Neuronal stem cell (in vitro differentiated cells): ENCODE results near the gene MAML2.

Experiments
- DNase-seq: peaks from one replicate; pipeline ENCODE4 v3.0.0-alpha.2; 2013; ENCODE audit warnings: low spot score
- H2AFZ ChIP-seq: one replicate; pipeline ENCODE4 v1.6.1; 2013; ENCODE audit warnings: mild to moderate bottlenecking, low read length, inconsistent platforms
- H2AK5ac ChIP-seq: 2 replicates; pipeline ENCODE4 v1.6.1; 2013; ENCODE audit warnings: low read depth, mild to moderate bottlenecking, inconsistent platforms, low read length, moderate library complexity, mixed read lengths
- H2BK120ac ChIP-seq: 2 replicates; pipeline ENCODE4 v1.6.1; 2013; ENCODE audit warnings: low read depth, mild to moderate bottlenecking, inconsistent platforms, low read length, moderate library complexity, mixed read lengths
- H2BK12ac ChIP-seq: one replicate; pipeline ENCODE4 v1.6.1; 2013; ENCODE audit warnings: low read length, inconsistent platforms
- H2BK15ac ChIP-seq: 2 replicates; pipeline ENCODE4 v1.6.1; 2013; ENCODE audit warnings: mild to moderate bottlenecking, low read length, inconsistent platforms, mixed read lengths
- H2BK5ac ChIP-seq: one replicate; pipeline ENCODE4 v1.6.1; 2013; ENCODE audit warnings: inconsistent platforms, mild to moderate bottlenecking, low read length, moderate library complexity
- H3K14ac ChIP-seq: one replicate; pipeline ENCODE4 v1.6.1; 2013; ENCODE audit warnings: low read length, inconsistent platforms
- H3K18ac ChIP-seq: 2 replicates; pipeline ENCODE4 v1.6.1; 2013; ENCODE audit warnings: low read length, inconsistent platforms
- H3K23ac ChIP-seq: 2 replicates; pipeline ENCODE4 v1.6.1; 2013; ENCODE audit warnings: low read depth, mild to moderate bottlenecking, mixed read lengths, low read length, inconsistent platforms; ENCODE audit not compliant: poor library complexity
- H3K27ac ChIP-seq: replicated peaks from 3 replicates; pipeline ENCODE4 v1.5.1; 2013; ENCODE audit warnings: low read length, inconsistent platforms
- H3K27me3 ChIP-seq, 3 experiments: 2 replicates each; pipeline ENCODE4 v1.6.1; 2013; ENCODE audit warnings: low read length in 3 of 3, mild to moderate bottlenecking in 2 of 3, inconsistent platforms in 1 of 3, low read depth in 1 of 3, mixed read lengths in 1 of 3, moderate library complexity in 1 of 3; ENCODE audit not compliant: control insufficient read depth in 3 of 3, insufficient read depth in 3 of 3
- H3K36me3 ChIP-seq, 2 donors: replicated peaks in 1 of 2; 2 replicates each; pipeline ENCODE4 v1.6.1; 2013; ENCODE audit warnings: low read length in 2 of 2; ENCODE audit not compliant: control insufficient read depth in 2 of 2, insufficient read depth in 2 of 2
- H3K4ac ChIP-seq: 2 replicates; pipeline ENCODE4 v1.6.1; 2013; ENCODE audit warnings: inconsistent platforms, mild to moderate bottlenecking, low read length, moderate library complexity
- H3K4me1 ChIP-seq, 2 donors: 1 replicate in 1 of 2; 2 replicates in 1 of 2; pipeline ENCODE4 v1.6.1; 2013; ENCODE audit warnings: low read length in 2 of 2, low read depth in 1 of 2; ENCODE audit not compliant: control insufficient read depth in 2 of 2, insufficient read depth in 1 of 2
- H3K4me2 ChIP-seq: one replicate; pipeline ENCODE4 v1.6.1; 2013; ENCODE audit warnings: mild to moderate bottlenecking, low read length, inconsistent platforms; ENCODE audit not compliant: insufficient read depth, poor library complexity, severe bottlenecking
- H3K4me3 ChIP-seq, 2 donors: 2 replicates each; pipeline ENCODE4 v1.5.1; 2013; ENCODE audit warnings: low read length in 2 of 2, mild to moderate bottlenecking in 2 of 2, inconsistent platforms in 1 of 2, moderate library complexity in 1 of 2
- H3K79me1 ChIP-seq: one replicate; pipeline ENCODE4 v1.6.1; 2013; ENCODE audit warnings: low read depth, mild to moderate bottlenecking, inconsistent platforms, low read length, moderate library complexity
- H3K9ac ChIP-seq: one replicate; pipeline ENCODE4 v1.6.1; 2013; ENCODE audit warnings: mild to moderate bottlenecking, low read depth, low read length, inconsistent platforms; ENCODE audit not compliant: poor library complexity
- H3K9me3 ChIP-seq, 2 donors: replicated peaks in 1 of 2; 2 replicates each; pipeline versions ENCODE3 to v1.6.1; 2013; ENCODE audit warnings: low read length in 2 of 2, mild to moderate bottlenecking in 2 of 2, inconsistent platforms in 1 of 2, low read depth in 1 of 2, mixed read lengths in 1 of 2, moderate library complexity in 1 of 2; ENCODE audit not compliant: control insufficient read depth in 2 of 2, insufficient read depth in 1 of 2
- H4K8ac ChIP-seq: one replicate; pipeline ENCODE4 v1.6.1; 2013; ENCODE audit warnings: low read depth, mild to moderate bottlenecking, inconsistent platforms, low read length, moderate library complexity
- H4K91ac ChIP-seq: one replicate; pipeline ENCODE4 v1.6.1; 2013; ENCODE audit warnings: low read length, low read depth, mild to moderate bottlenecking, inconsistent platforms; ENCODE audit not compliant: poor library complexity
- WGBS, 2 donors: extraction: QIAGEN DNeasy Blood & Tissue Kit; methylation state at CpG; one replicate each; pipeline ENCODE4 v1.1.7; 2013; ENCODE audit warnings: missing lambda C conversion rate in 2 of 2, mixed read lengths in 1 of 2; ENCODE audit not compliant: insufficient read length in 2 of 2, insufficient replicate concordance in 1 of 2; ENCODE audit errors: extremely low coverage in 2 of 2; 5-methylcytosine and 5-hydroxymethylcytosine counted together

The MAML2 gene

GRCh38 chr11:96143041-96143521, 199.9 kb downstream of the MAML2 start:
- Histone ChIP-seq H3K9ac (no peak overlapping the region), H3K27ac (no peak overlapping the region), H2AFZ (no peak overlapping the region), H3K9me3 (no peaks in the 10 kb centered on the region), H3K4me1 (peaks cover 20 to 39% of the 10 kb centered on the region in 2 donors), H3K4ac (no peak overlapping the region), H2BK5ac (no peak overlapping the region), H3K4me2 (no peak overlapping the region), H2BK15ac (no peak overlapping the region), H3K14ac (no peak overlapping the region), H3K36me3 (no peaks in the 10 kb centered on the region), H3K27me3 (no peaks in the 10 kb centered on the region), H2AK5ac (no peak overlapping the region), H2BK120ac (no peak overlapping the region), H2BK12ac (no peak overlapping the region), H3K23ac (no peak overlapping the region), H4K8ac (no peak overlapping the region), H4K91ac (no peak overlapping the region), H3K79me1 (no peaks in the 10 kb centered on the region), H3K18ac (no peak overlapping the region), H3K4me3 (no peak overlapping the region)
- WGBS, 2 donors, result no CpG with 5 or more reads among the region's 5 CpGs
- peak; percentile 20 for DNase-seq

GRCh38 chr11:96141626-96142025, 201.4 kb downstream of the MAML2 start:
- Histone ChIP-seq H3K9me3 (no peaks in the 10 kb centered on the region), H2AK5ac (no peak overlapping the region), H3K27me3 (no peaks in the 10 kb centered on the region), H4K8ac (no peak overlapping the region), H3K4ac (no peak overlapping the region), H3K4me3 (no peak overlapping the region), H2BK120ac (no peak overlapping the region), H3K18ac (peak overlapping the region; percentile 91), H2BK12ac (peak overlapping the region; percentile 87), H3K4me1 (peaks cover 22 to 45% of the 10 kb centered on the region in 2 donors), H4K91ac (no peak overlapping the region), H3K4me2 (no peak overlapping the region), H3K14ac (no peak overlapping the region), H3K23ac (no peak overlapping the region), H3K9ac (no peak overlapping the region), H2BK5ac (no peak overlapping the region), H3K36me3 (no peaks in the 10 kb centered on the region), H2AFZ (no peak overlapping the region), H2BK15ac (no peak overlapping the region), H3K79me1 (no peaks in the 10 kb centered on the region), H3K27ac (no peak overlapping the region)
- no CpG with 5 or more reads among the region's 9 CpGs for WGBS, 2 donors
- DNase-seq, result no peak

- Histone ChIP-seq H3K4me2 (no peak overlapping the region), H3K4me3 (no peak overlapping the region), H3K79me1 (no peaks in the 10 kb centered on the region), H4K8ac (no peak overlapping the region), H2AK5ac (no peak overlapping the region), H3K9ac (no peak overlapping the region), H3K4ac (no peak overlapping the region), H3K14ac (no peak overlapping the region), H3K18ac (no peak overlapping the region), H4K91ac (no peak overlapping the region), H3K23ac (no peak overlapping the region), H2AFZ (no peak overlapping the region), H3K36me3 (no peaks in the 10 kb centered on the region), H3K27me3 (no peaks in the 10 kb centered on the region), H3K4me1 (peaks cover 22 to 49% of the 10 kb centered on the region in 2 donors), H2BK5ac (no peak overlapping the region), H2BK15ac (no peak overlapping the region), H2BK12ac (no peak overlapping the region), H3K27ac (no peak overlapping the region), H3K9me3 (no peaks in the 10 kb centered on the region), H2BK120ac (no peak overlapping the region)
- WGBS, 2 donors, result no CpG with 5 or more reads among the region's 3 CpGs
- no peak for DNase-seq
Measured at GRCh38 chr11:96139691-96140090, 203.3 kb downstream of the MAML2 start.

GRCh38 chr11:96137373-96137772, 205.6 kb downstream of the MAML2 start:
- Histone ChIP-seq H3K4me2 (no peak overlapping the region), H3K27me3 (no peaks in the 10 kb centered on the region), H3K36me3 (no peaks in the 10 kb centered on the region), H2BK5ac (no peak overlapping the region), H3K9me3 (no peaks in the 10 kb centered on the region), H3K27ac (no peak overlapping the region), H2BK120ac (no peak overlapping the region), H3K4me3 (no peak overlapping the region), H3K14ac (no peak overlapping the region), H3K4ac (no peak overlapping the region), H2AFZ (peak overlapping the region; percentile 27), H2BK15ac (no peak overlapping the region), H3K9ac (no peak overlapping the region), H2BK12ac (no peak overlapping the region), H3K18ac (no peak overlapping the region), H2AK5ac (no peak overlapping the region), H3K23ac (no peak overlapping the region), H4K91ac (no peak overlapping the region), H3K4me1 (peaks cover 13 to 33% of the 10 kb centered on the region in 2 donors), H3K79me1 (no peaks in the 10 kb centered on the region), H4K8ac (no peak overlapping the region)
- DNase-seq, result no peak
- WGBS, 2 donors, result no CpG with 5 or more reads among the region's 2 CpGs
